GM12878 (cell line): ENCODE results near the gene USP46. TPM values are rescaled to one million over a fixed set of nuclear protein-coding genes. Genes with fewer than 3 reads are reported as not detected.

Experiments used
- ATAC-seq: fragments of 200-7000 bp; cut with Tn5 transposase; 3 replicates; pipeline ENCODE4 v1.9.1; 2020; ENCODE audit warnings: mild to moderate bottlenecking, moderate library complexity
- BruUV-seq: library from RNA; stranded (reverse); fragments of 400-500 nt; replicated peaks from 2 replicates; lab custom pipeline; 2021; lab: Mats Ljungman, UMichigan
- CTCF ChIA-PET: fragments of 300-600 bp; sonication (Branson Sonifier 250); formaldehyde crosslinking; extraction: SDS; loops from one replicate; lab custom pipeline; 2021; ENCODE audit warnings: inconsistent platforms; lab: Yijun Ruan, JAX
- POLR2A ChIA-PET: fragments of 350-600 bp; formaldehyde crosslinking; extraction: SDS; loops from one replicate; lab custom pipeline; 2021; ENCODE audit warnings: inconsistent platforms; lab: Charles Lee
- RAD21 ChIA-PET: fragments of 300-600 bp; sonication (Branson Sonifier 250); formaldehyde crosslinking; loops from one replicate; lab custom pipeline; 2023; ENCODE audit warnings: antibody characterized with exemption; ENCODE audit not compliant: unreplicated experiment; lab: Charles Lee
- SMC1A ChIA-PET: fragments of 300-600 bp; sonication (Branson Sonifier 250); formaldehyde crosslinking; loops from one replicate; lab custom pipeline; 2023; ENCODE audit not compliant: unreplicated experiment, uncharacterized antibody; lab: Charles Lee
- DNase-seq: peaks from one replicate; pipeline ENCODE4 v3.0.0-alpha.2; 2011; ENCODE audit warnings: low read depth, low spot score
- FAIRE-seq: peaks from 3 replicates; lab custom pipeline; 2011; peaks lifted over from hg19 to GRCh38; lab: Jason Lieb, UNC
- H2AFZ ChIP-seq: 2 replicates; pipeline ENCODE4 v1.6.0; 2011; ENCODE audit warnings: low read depth, low read length, control low read depth; ENCODE audit not compliant: control insufficient read depth
- H3K27ac ChIP-seq: 2 replicates; pipeline ENCODE4 v1.5.1; 2011; ENCODE audit warnings: control low read depth; ENCODE audit not compliant: control insufficient read depth, insufficient read depth
- H3K27me3 ChIP-seq, 2 experiments: replicated peaks in 1 of 2; 2 replicates each; pipeline versions ENCODE4 v1.6.0 to v1.6.1; 2011; ENCODE audit warnings: low read length in 1 of 2; ENCODE audit not compliant: control insufficient read depth in 2 of 2, insufficient read depth in 2 of 2
- H3K36me3 ChIP-seq, 2 experiments: 2 replicates each; pipeline ENCODE4 v1.5.1; 2011; ENCODE audit warnings: low read length in 1 of 2; ENCODE audit not compliant: control insufficient read depth in 2 of 2, insufficient read depth in 2 of 2
- H3K4me1 ChIP-seq: 2 replicates; pipeline ENCODE4 v1.6.1; 2011; ENCODE audit warnings: mild to moderate bottlenecking, low read length, moderate library complexity, mixed read lengths; ENCODE audit not compliant: control insufficient read depth, insufficient read depth
- H3K4me2 ChIP-seq: 2 replicates; pipeline ENCODE4 v1.6.0; 2011; ENCODE audit warnings: control low read depth; ENCODE audit not compliant: control insufficient read depth, insufficient read depth
- H3K4me3 ChIP-seq: fragments of 200-600 bp; sonication (generic); 2 replicates; pipeline ENCODE4 v1.5.1; 2016
- H3K79me2 ChIP-seq: 2 replicates; pipeline ENCODE4 v1.6.0; 2011; ENCODE audit warnings: low read length; ENCODE audit not compliant: control insufficient read depth, insufficient read depth
- H3K9ac ChIP-seq: 2 replicates; pipeline ENCODE4 v1.8.0; 2011; ENCODE audit warnings: low read length, control low read depth, mixed read lengths; ENCODE audit not compliant: control insufficient read depth, insufficient read depth
- H3K9me3 ChIP-seq: replicated peaks from 3 replicates; pipeline ENCODE4 v1.5.1; 2011; ENCODE audit warnings: mild to moderate bottlenecking, low read length; ENCODE audit not compliant: control insufficient read depth, insufficient read depth
- H4K20me1 ChIP-seq: 2 replicates; pipeline ENCODE4 v1.6.0; 2011; ENCODE audit not compliant: control insufficient read depth, insufficient read depth
- ATF7 ChIP-seq: fragments of 450-650 bp; IDR thresholded peaks from 2 replicates; pipeline ENCODE4 v1.6.1; 2016; ENCODE audit warnings: low read depth, mild to moderate bottlenecking
- CBX3 ChIP-seq: fragments of 200-600 bp; sonication (generic); IDR thresholded peaks from 2 replicates; pipeline ENCODE4 v1.6.1; 2016; ENCODE audit warnings: low read depth, borderline replicate concordance
- EZH2 ChIP-seq: IDR thresholded peaks from 2 replicates; pipeline ENCODE4 v1.6.1; 2012; ENCODE audit warnings: low read depth, mild to moderate bottlenecking, control low read depth, inconsistent platforms, low read length, borderline replicate concordance; ENCODE audit not compliant: control insufficient read depth
- FOXK2 ChIP-seq: fragments of 450-650 bp; IDR thresholded peaks from 2 replicates; pipeline ENCODE4 v1.6.1; 2017; ENCODE audit warnings: mild to moderate bottlenecking, moderate library complexity
- HCFC1 ChIP-seq: fragments of 150-350 bp; IDR thresholded peaks from 2 replicates; pipeline ENCODE4 v1.6.1; 2014; ENCODE audit warnings: low read length
- MTA3 ChIP-seq: IDR thresholded peaks from 2 replicates; pipeline ENCODE4 v1.6.1; 2012; ENCODE audit warnings: low read length, inconsistent platforms, borderline replicate concordance
- NR2F1 ChIP-seq: fragments of 450-650 bp; conservative IDR thresholded peaks from 2 replicates; pipeline ENCODE4 v1.6.1; 2017; ENCODE audit warnings: mild to moderate bottlenecking
- PAX5 ChIP-seq: IDR thresholded peaks from 2 replicates; pipeline ENCODE4 v1.6.1; 2011; ENCODE audit warnings: low read depth, low read length, borderline replicate concordance
- PAX8 ChIP-seq: fragments of 450-650 bp; IDR thresholded peaks from 2 replicates; pipeline ENCODE4 v1.6.1; 2017; ENCODE audit warnings: mild to moderate bottlenecking, moderate library complexity
- POLR2AphosphoS5 ChIP-seq: IDR thresholded peaks from 2 replicates; pipeline ENCODE4 v1.6.1; 2011; ENCODE audit warnings: mild to moderate bottlenecking, low read length, inconsistent platforms
- SIN3A ChIP-seq: IDR thresholded peaks from 2 replicates; pipeline ENCODE4 v1.6.1; 2012; ENCODE audit warnings: low read depth, low read length, improper control_type of control experiment
- SUPT20H ChIP-seq: IDR thresholded peaks from 2 replicates; pipeline ENCODE4 v1.6.1; 2011; ENCODE audit warnings: low read depth, mild to moderate bottlenecking, low read length, moderate library complexity, borderline replicate concordance; ENCODE audit not compliant: control insufficient read depth
- WGBS: methylation state at CpG from one replicate; pipeline ENCODE4 v1.1.6; 2016; ENCODE audit warnings: low lambda C conversion rate; ENCODE audit not compliant: insufficient replicate concordance, insufficient coverage; ENCODE audit errors: missing lambda C conversion rate; 5-methylcytosine and 5-hydroxymethylcytosine counted together
- in situ Hi-C: fragments of 300-500 bp; cut with MboI; formaldehyde crosslinking; loops from 9 replicates; pipeline ENCODE4 v1.14.3; 2018; ENCODE audit warnings: mixed read lengths
- intact Hi-C: fragments of 100-400 bp; cut with micrococcal nuclease; formaldehyde crosslinking; loops from one replicate; pipeline ENCODE4 v1.14.2; 2022; ENCODE audit not compliant: unreplicated experiment
- polyA plus RNA-seq, 11 experiments: library from polyadenylated mRNA; depleted of rRNA in 4 of 11; unstranded in 6 of 11; stranded (reverse) in 5 of 11; fragments of >200 nt; fragmentation: Nextera tagmentation in 4 of 11; fragmentation: Illumina TruSeq in 1 of 11; extraction: Ambion mirVana in 4 of 11; extraction: Trizol in 1 of 11; gene quantifications; 1 replicate in 1 of 11; 2 replicates in 10 of 11; pipeline versions ENCODE4 v1.2.1 to v1.2.3, GENCODE V29; 2011 to 2016; ENCODE audit warnings: inconsistent platforms in 2 of 11, missing spikeins in 2 of 11, low read depth in 1 of 11
- total RNA-seq, 4 experiments: library from RNA; depleted of rRNA in 3 of 4; stranded (reverse); fragments of >200 nt in 3 of 4; fragmentation: Illumina TruSeq in 1 of 4; extraction: Trizol in 1 of 4; gene quantifications; 2 replicates each; pipeline versions ENCODE4 v1.2.1 to v1.2.3, GENCODE V29; 2013 to 2021
- TF ChIP-seq, protein P1 (sequence below): IDR thresholded peaks from 2 replicates; pipeline ENCODE4 v1.6.1; 2012; ENCODE audit warnings: low read depth, low read length, improper control_type of control experiment
- TF ChIP-seq, protein P2 (sequence below): fragments of 450-650 bp; IDR thresholded peaks from 2 replicates; pipeline ENCODE4 v1.6.1; 2017; ENCODE audit warnings: antibody characterized with exemption, mild to moderate bottlenecking, moderate library complexity

The USP46 gene
- total and polyA plus RNA-seq, 10 of the 15 experiments (the other 5 are each of a cell fraction or from before 2014, with no cell fraction given), result 5.3 to 20.1 (median 12.0) TPM

DNA sequence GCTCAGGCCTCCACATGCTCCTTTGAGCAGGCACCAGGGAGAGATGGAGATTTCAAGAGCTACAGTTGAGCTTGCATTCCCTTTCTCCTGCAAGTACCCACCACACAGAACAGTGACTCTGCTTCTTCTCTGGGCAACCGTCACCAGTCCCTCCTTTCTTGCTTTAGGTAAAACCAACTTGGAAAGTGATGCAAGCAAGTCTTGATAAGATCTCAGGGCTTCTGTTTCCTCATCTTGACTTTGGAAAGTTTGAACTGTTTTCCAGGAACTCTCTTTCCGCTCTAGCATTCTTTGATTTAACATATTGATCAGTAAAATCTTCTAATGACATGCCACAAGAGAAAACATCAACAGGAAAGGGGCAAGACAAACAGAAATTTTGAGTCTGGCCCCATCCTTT lies 73.7 kb downstream of the USP46 start:
- no peaks in the 10 kb centered on the region for H3K27me3 ChIP-seq
- H3K4me3 ChIP-seq, result no peak overlapping the region
- ATAC-seq (no peak), DNase-seq (no peak), FAIRE-seq (no peak)
- no peaks in the 10 kb centered on the region for H3K79me2 ChIP-seq
- ChIA-PET CTCF (interaction anchor here (1.0 to 1.6 kb wide), 3 partner anchors 77 to 399 kb away, joined by 3 to 4 read pairs (median 3); no protein-coding TSS in a partner anchor), SMC1A (interaction anchor here (1.0 to 1.4 kb wide), 3 partner anchors 23 to 400 kb away, joined by 3 to 4 read pairs (median 3); no protein-coding TSS in a partner anchor), POLR2A (no interaction called here), RAD21 (no interaction called here)
- no peak overlapping the region for H3K27ac ChIP-seq
- in situ Hi-C loops, result no loop called here
- no peak overlapping the region for H3K4me2 ChIP-seq
- 82% methylated on average over 2 of the region's 2 CpGs for WGBS
- H2AFZ ChIP-seq, result no peak overlapping the region
- H3K9me3 ChIP-seq, result no peaks in the 10 kb centered on the region
- intact Hi-C loops, result loop anchor here (5.0 to 10.0 kb wide), 2 partner anchors 211 to 397 kb away; no protein-coding TSS in a partner anchor
- TF ChIP-seq SUPT20H (no peak), EZH2 (no peak), POLR2AphosphoS5 (no peak), PAX5 (no peak), NR2F1 (no peak), FOXK2 (no peak), ATF7 (no peak), PAX8 (no peak), MTA3 (no peak), HCFC1 (no peak), SIN3A (no peak), CBX3 (no peak)
- TF ChIP-seq, protein P1, sequence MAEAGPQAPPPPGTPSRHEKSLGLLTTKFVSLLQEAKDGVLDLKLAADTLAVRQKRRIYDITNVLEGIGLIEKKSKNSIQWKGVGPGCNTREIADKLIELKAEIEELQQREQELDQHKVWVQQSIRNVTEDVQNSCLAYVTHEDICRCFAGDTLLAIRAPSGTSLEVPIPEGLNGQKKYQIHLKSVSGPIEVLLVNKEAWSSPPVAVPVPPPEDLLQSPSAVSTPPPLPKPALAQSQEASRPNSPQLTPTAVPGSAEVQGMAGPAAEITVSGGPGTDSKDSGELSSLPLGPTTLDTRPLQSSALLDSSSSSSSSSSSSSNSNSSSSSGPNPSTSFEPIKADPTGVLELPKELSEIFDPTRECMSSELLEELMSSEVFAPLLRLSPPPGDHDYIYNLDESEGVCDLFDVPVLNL, result no peak
- TF ChIP-seq, protein P2, sequence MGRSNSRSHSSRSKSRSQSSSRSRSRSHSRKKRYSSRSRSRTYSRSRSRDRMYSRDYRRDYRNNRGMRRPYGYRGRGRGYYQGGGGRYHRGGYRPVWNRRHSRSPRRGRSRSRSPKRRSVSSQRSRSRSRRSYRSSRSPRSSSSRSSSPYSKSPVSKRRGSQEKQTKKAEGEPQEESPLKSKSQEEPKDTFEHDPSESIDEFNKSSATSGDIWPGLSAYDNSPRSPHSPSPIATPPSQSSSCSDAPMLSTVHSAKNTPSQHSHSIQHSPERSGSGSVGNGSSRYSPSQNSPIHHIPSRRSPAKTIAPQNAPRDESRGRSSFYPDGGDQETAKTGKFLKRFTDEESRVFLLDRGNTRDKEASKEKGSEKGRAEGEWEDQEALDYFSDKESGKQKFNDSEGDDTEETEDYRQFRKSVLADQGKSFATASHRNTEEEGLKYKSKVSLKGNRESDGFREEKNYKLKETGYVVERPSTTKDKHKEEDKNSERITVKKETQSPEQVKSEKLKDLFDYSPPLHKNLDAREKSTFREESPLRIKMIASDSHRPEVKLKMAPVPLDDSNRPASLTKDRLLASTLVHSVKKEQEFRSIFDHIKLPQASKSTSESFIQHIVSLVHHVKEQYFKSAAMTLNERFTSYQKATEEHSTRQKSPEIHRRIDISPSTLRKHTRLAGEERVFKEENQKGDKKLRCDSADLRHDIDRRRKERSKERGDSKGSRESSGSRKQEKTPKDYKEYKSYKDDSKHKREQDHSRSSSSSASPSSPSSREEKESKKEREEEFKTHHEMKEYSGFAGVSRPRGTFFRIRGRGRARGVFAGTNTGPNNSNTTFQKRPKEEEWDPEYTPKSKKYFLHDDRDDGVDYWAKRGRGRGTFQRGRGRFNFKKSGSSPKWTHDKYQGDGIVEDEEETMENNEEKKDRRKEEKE, result no peak
- no peak overlapping the region for H3K9ac ChIP-seq
- no TSS peak for BruUV-seq
- H3K36me3 ChIP-seq, result no peaks in the 10 kb centered on the region
- no peaks in the 10 kb centered on the region for H4K20me1 ChIP-seq
- H3K4me1 ChIP-seq, result no peaks in the 10 kb centered on the region
